Measurements from ENCODE around the gene C1orf174. TPM values are rescaled to one million over a fixed set of nuclear protein-coding genes. Genes with fewer than 3 reads are reported as not detected.

C1orf174 gene
- total RNA-seq, 6 experiments from 2014 or later: 9.7 to 20.9 (median 11.1) TPM

DNA sequence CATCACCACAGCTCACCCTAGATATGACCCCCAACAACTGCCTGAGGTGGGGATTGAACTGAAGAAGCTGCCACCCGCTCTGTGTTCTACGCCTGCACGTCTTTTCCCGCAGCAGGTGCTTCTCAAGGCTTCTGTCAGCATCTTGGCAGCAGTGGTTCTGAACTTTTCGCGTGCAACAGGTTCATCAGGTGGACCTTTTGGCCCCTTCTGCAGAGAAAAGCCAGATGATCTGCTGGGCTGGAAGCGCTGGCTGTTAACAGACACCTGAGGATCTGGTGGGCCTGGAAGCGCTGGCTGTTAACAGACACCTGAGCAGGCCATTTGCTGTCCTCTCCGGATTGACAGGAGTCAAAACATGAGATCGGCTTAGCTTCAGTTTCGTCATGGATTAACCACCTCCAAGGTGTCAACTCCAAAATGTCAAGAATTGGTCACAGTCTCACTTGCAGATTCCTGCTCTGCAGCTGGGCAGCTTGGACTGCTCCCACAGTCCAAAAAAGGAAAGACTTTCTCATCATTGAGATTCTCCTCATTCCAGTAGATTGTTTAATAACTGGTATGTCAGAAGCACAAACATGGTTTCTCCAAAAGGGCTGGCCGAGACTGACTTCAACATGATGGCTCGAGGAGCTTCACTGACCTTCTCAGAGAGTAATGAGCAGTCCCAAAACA, 4.7 kb downstream of the C1orf174 start:
- DNase-seq: peak in 1 of 3 donors; percentile 17
- WGBS (ENCODE audit: insufficient coverage, low coverage, low lambda C conversion rate, missing lambda C conversion rate): 89% methylated on average over 3 of the region's 13 CpGs
- Histone ChIP-seq H3K27ac (no peak overlapping the region), H3K36me3 (peaks cover 0 to 9% (median 4%) of the 10 kb centered on the region in 4 donors), H3K4me1 (peaks cover 0 to 6% (median 2%) of the 10 kb centered on the region in 4 donors), H3K27me3 (no peaks in the 10 kb centered on the region), H3K4me3 (no peak overlapping the region), H3K9me3 (no peaks in the 10 kb centered on the region)
- TF ChIP-seq, protein P1, sequence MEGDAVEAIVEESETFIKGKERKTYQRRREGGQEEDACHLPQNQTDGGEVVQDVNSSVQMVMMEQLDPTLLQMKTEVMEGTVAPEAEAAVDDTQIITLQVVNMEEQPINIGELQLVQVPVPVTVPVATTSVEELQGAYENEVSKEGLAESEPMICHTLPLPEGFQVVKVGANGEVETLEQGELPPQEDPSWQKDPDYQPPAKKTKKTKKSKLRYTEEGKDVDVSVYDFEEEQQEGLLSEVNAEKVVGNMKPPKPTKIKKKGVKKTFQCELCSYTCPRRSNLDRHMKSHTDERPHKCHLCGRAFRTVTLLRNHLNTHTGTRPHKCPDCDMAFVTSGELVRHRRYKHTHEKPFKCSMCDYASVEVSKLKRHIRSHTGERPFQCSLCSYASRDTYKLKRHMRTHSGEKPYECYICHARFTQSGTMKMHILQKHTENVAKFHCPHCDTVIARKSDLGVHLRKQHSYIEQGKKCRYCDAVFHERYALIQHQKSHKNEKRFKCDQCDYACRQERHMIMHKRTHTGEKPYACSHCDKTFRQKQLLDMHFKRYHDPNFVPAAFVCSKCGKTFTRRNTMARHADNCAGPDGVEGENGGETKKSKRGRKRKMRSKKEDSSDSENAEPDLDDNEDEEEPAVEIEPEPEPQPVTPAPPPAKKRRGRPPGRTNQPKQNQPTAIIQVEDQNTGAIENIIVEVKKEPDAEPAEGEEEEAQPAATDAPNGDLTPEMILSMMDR (IDR thresholded peaks at IDR 0.05): no peak
- no peak for TF ChIP-seq POLR2A (IDR thresholded peaks at IDR 0.05)
- no peak for ATAC-seq
- intact Hi-C loops (cut with DNase I): loop anchor here in 1 of 2 donors (5.0 kb wide), 1 partner anchor 38 kb away; the partner anchor contains the start of genes CEP104 and DFFB

DNA sequence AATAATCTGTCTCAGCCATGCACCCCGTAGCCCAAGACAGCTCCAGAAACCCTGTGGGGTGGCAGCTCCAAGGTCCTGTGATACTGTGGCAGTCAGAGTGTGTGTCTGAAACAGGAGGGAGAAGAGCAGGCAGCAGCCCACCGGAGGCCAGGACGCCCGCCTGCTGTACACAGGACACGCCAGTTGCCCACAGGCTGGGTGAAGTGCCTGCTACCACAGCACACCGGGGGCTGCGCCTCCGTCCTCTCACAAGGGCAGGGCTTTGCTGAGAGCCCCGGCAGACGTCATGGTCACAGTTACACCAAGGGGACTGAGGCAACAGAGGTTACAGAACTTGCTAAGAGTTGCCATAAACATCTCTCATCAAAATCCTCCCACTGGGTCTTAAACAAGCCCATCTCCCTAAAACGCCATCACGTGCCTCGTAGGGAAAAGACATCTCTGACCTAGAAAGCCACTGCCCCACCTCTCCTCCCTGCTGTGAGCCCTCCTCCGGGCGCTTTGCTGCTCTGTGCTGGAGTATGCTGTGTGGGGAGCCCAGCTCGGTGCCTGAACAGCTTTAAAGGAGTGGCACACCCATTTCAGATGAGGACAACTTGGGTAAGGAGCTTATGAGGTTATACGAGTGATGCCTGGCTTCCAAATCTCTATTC, 5.3 kb downstream of the C1orf174 start:
- H3K36me3 ChIP-seq: peaks cover 0 to 16% (median 7%) of the 10 kb centered on the region in 4 donors
- intact Hi-C loops (cut with DNase I): loop anchor here in 1 of 2 donors (5.0 kb wide), 1 partner anchor 37 kb away; the partner anchor contains the start of genes CEP104 and DFFB
- WGBS (ENCODE audit: insufficient coverage, low coverage, low lambda C conversion rate, missing lambda C conversion rate): 95% methylated on average over 8 of the region's 17 CpGs
- ATAC-seq: no peak
- H3K9me3 ChIP-seq: no peaks in the 10 kb centered on the region
- peak in 1 of 3 donors; percentile 37 for DNase-seq
- TF ChIP-seq, protein P1 (IDR thresholded peaks at IDR 0.05): no peak
- TF ChIP-seq POLR2A (IDR thresholded peaks at IDR 0.05): no peak
- H3K4me3 ChIP-seq: no peak overlapping the region
- H3K27ac ChIP-seq: no peak overlapping the region
- no peaks in the 10 kb centered on the region for H3K27me3 ChIP-seq
- H3K4me1 ChIP-seq: peaks cover 0 to 6% (median 2%) of the 10 kb centered on the region in 4 donors

DNA sequence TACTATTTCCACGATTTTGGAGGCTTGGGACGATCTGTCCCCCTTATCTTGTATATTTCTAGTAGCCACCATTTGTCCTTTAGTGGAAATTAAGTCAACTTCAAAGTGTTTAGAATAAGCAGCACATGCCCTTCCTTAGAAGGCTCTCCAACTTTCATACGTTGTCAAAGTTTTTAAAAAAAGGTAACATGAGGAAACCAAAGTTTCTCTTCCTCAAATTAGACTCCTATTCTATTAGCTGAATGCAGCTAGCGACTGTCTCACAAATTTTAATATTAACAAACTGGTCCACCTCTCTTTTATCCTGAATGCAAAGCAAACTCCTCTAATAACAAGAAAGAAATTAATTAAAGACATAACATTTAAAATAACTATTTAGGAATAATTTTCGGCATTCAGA, 6.9 kb downstream of the C1orf174 start:
- TF ChIP-seq, protein P1 (IDR thresholded peaks at IDR 0.05): no peak
- TF ChIP-seq POLR2A (IDR thresholded peaks at IDR 0.05): no peak
- Histone ChIP-seq H3K27me3 (no peaks in the 10 kb centered on the region), H3K9me3 (no peaks in the 10 kb centered on the region), H3K27ac (no peak overlapping the region), H3K36me3 (peaks cover 0 to 26% (median 11%) of the 10 kb centered on the region in 4 donors), H3K4me3 (no peak overlapping the region), H3K4me1 (no peaks in the 10 kb centered on the region)
- WGBS (ENCODE audit: insufficient coverage, low coverage, low lambda C conversion rate, missing lambda C conversion rate): 73% methylated on average over 5 of the region's 5 CpGs
- ATAC-seq (no peak), DNase-seq (no peak)
- intact Hi-C loops (cut with DNase I): no loop called here

DNA sequence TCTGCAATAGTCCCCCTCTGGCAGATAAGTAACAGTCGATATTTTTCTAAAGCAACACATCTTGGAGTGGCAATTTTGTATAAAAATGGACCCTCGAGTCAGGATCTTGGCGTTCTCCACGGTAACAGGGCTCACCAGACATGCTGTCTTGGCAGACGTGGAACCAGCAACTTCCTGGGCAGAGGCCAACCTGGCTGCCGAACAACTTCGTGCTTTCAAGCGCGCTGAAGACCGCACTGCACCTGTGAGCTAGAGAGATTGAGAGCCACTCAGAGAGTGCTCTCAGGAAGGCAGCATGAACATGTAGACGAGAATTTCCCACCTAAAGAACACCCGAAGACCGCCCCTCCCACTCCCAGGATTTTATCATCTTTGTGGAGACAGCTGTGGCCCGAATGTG, 7.3 kb downstream of the C1orf174 start:
- H3K36me3 ChIP-seq: peaks cover 0 to 26% (median 11%) of the 10 kb centered on the region in 4 donors
- no peaks in the 10 kb centered on the region for H3K27me3 ChIP-seq
- 83% methylated on average over 7 of the region's 14 CpGs for WGBS (ENCODE audit: insufficient coverage, low coverage, low lambda C conversion rate, missing lambda C conversion rate)
- TF ChIP-seq, protein P1 (IDR thresholded peaks at IDR 0.05): no peak
- TF ChIP-seq POLR2A (IDR thresholded peaks at IDR 0.05): no peak
- no peak overlapping the region for H3K27ac ChIP-seq
- no peaks in the 10 kb centered on the region for H3K4me1 ChIP-seq
- ATAC-seq: no peak
- intact Hi-C loops (cut with DNase I): no loop called here
- H3K4me3 ChIP-seq: no peak overlapping the region
- no peak for DNase-seq
- H3K9me3 ChIP-seq: no peaks in the 10 kb centered on the region
